Mesendoderm (in vitro differentiated cells): ENCODE measurements around the gene GBGT1.

Source experiments
- DNase-seq: peaks from one replicate; pipeline ENCODE4 v3.0.0; 2013
- H2AK5ac ChIP-seq: 2 replicates; pipeline ENCODE4 v1.6.1; 2013; ENCODE audit warnings: low read length, inconsistent platforms
- H2BK120ac ChIP-seq: 2 replicates; pipeline ENCODE4 v1.6.1; 2013; ENCODE audit warnings: low read depth, mild to moderate bottlenecking, low read length, moderate library complexity, mixed read lengths
- H2BK15ac ChIP-seq: replicated peaks from 2 replicates; pipeline ENCODE4 v1.6.1; 2013; ENCODE audit warnings: low read depth, mild to moderate bottlenecking, moderate library complexity
- H2BK5ac ChIP-seq: 2 replicates; pipeline ENCODE4 v1.6.1; 2013; ENCODE audit warnings: low read length, inconsistent platforms
- H3K18ac ChIP-seq: 2 replicates; pipeline ENCODE4 v1.6.1; 2013; ENCODE audit warnings: mild to moderate bottlenecking, low read length, mixed read lengths
- H3K23ac ChIP-seq: one replicate; pipeline ENCODE4 v1.6.1; 2013; ENCODE audit warnings: low read length
- H3K27ac ChIP-seq: 2 replicates; pipeline ENCODE4 v1.5.1; 2013; ENCODE audit warnings: low read depth, mild to moderate bottlenecking, inconsistent platforms, low read length, moderate library complexity
- H3K27me3 ChIP-seq: 2 replicates; pipeline ENCODE4 v1.6.1; 2013; ENCODE audit warnings: low read length, control low read depth, mild to moderate bottlenecking, inconsistent platforms; ENCODE audit not compliant: insufficient read depth, poor library complexity
- H3K36me3 ChIP-seq: 2 replicates; pipeline ENCODE4 v1.6.1; 2013; ENCODE audit warnings: low read length, inconsistent platforms; ENCODE audit not compliant: control insufficient read depth, insufficient read depth
- H3K4ac ChIP-seq: one replicate; pipeline ENCODE4 v1.6.1; 2013; ENCODE audit warnings: low read depth, mild to moderate bottlenecking, low read length, moderate library complexity
- H3K4me1 ChIP-seq: 2 replicates; pipeline ENCODE4 v1.6.1; 2013; ENCODE audit warnings: low read depth, low read length, inconsistent platforms; ENCODE audit not compliant: control insufficient read depth
- H3K4me2 ChIP-seq: 2 replicates; pipeline ENCODE4 v1.6.1; 2013; ENCODE audit warnings: low read length
- H3K4me3 ChIP-seq: 2 replicates; pipeline ENCODE4 v1.5.1; 2013; ENCODE audit warnings: mild to moderate bottlenecking, low read length
- H3K56ac ChIP-seq: one replicate; pipeline ENCODE4 v1.6.1; 2013; ENCODE audit warnings: low read length
- H3K79me1 ChIP-seq: 2 replicates; pipeline ENCODE4 v1.6.1; 2013; ENCODE audit warnings: low read length, inconsistent platforms
- H3K79me2 ChIP-seq: 2 replicates; pipeline ENCODE4 v1.6.1; 2013; ENCODE audit warnings: mild to moderate bottlenecking, low read length; ENCODE audit not compliant: control insufficient read depth, insufficient read depth
- H3K9ac ChIP-seq: 2 replicates; pipeline ENCODE4 v1.6.1; 2013; ENCODE audit warnings: low read length, inconsistent platforms
- H4K5ac ChIP-seq: one replicate; pipeline ENCODE4 v1.6.1; 2013; ENCODE audit warnings: low read length
- H4K8ac ChIP-seq: one replicate; pipeline ENCODE4 v1.6.1; 2013; ENCODE audit warnings: low read depth, mild to moderate bottlenecking, control low read depth, low read length, moderate library complexity
- WGBS: extraction: QIAGEN DNeasy Blood & Tissue Kit; methylation state at CpG from one replicate; pipeline ENCODE4 v1.1.7; 2013; ENCODE audit warnings: low lambda C conversion rate, missing lambda C conversion rate; ENCODE audit not compliant: insufficient coverage; ENCODE audit errors: extremely low coverage; 5-methylcytosine and 5-hydroxymethylcytosine counted together

GBGT1 gene

DNA sequence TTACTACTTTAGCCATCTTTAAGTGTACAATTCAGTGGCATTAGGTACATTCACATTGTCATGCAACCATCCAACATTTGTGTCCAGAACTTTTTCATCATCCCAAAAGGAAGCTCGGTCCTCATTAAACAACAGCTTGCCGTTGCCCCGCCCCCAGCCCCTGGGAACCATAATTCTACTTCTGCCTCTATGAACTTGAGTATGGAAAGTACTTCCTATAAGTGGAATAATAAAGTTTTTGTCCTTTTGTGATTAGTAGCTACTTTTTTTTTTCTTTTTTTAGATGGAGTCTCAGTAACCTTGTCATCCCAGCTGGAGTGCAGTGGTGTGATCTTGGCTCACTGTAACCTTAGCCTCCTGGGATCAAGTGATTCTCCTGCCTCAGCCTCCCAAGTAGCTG, 5.0 kb downstream of the GBGT1 start:
- H3K79me1 ChIP-seq: no peaks in the 10 kb centered on the region
- no peak overlapping the region for H3K27ac ChIP-seq
- H3K79me2 ChIP-seq: no peaks in the 10 kb centered on the region
- no peak overlapping the region for H2BK5ac ChIP-seq
- no peak overlapping the region for H2AK5ac ChIP-seq
- no peak overlapping the region for H3K4ac ChIP-seq
- no peak overlapping the region for H3K23ac ChIP-seq
- no peak overlapping the region for H3K4me3 ChIP-seq
- peaks cover 3% of the 10 kb centered on the region for H3K27me3 ChIP-seq
- H3K56ac ChIP-seq: no peak overlapping the region
- H2BK120ac ChIP-seq: no peak overlapping the region
- no peak for DNase-seq
- H4K5ac ChIP-seq: no peak overlapping the region
- no CpG with 5 or more reads among the region's 3 CpGs for WGBS
- no peak overlapping the region for H4K8ac ChIP-seq
- no peak overlapping the region for H2BK15ac ChIP-seq
- no peak overlapping the region for H3K18ac ChIP-seq
- H3K9ac ChIP-seq: no peak overlapping the region
- no peaks in the 10 kb centered on the region for H3K36me3 ChIP-seq
- no peak overlapping the region for H3K4me2 ChIP-seq
- H3K4me1 ChIP-seq: no peaks in the 10 kb centered on the region

DNA sequence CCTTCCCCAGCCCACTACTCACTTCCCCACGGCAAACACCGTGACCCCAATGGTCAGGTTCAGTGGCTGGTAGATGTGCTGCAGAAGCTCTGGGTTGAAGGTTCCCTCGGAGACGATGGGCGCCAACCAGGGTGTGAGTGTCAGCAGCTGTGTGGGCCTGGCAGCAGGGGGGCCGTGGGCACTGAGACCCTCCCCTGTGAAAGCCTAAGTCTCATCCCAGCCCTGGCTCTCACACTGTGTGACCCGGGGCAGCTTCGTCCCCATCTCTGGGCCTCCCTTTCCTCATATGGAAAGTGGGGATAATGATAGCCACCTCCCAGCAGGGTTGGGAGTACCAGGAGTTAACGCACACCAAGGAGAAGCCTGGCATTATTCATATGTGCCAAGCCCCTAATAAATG, 8.6 kb downstream of the GBGT1 start:
- no peak overlapping the region for H2BK5ac ChIP-seq
- H3K27me3 ChIP-seq: no peaks in the 10 kb centered on the region
- no peaks in the 10 kb centered on the region for H3K36me3 ChIP-seq
- no peak overlapping the region for H3K23ac ChIP-seq
- no peak overlapping the region for H3K4me2 ChIP-seq
- H3K4ac ChIP-seq: no peak overlapping the region
- no CpG with 5 or more reads among the region's 9 CpGs for WGBS
- no peak overlapping the region for H2BK15ac ChIP-seq
- no peak overlapping the region for H2BK120ac ChIP-seq
- H3K18ac ChIP-seq: no peak overlapping the region
- no peak overlapping the region for H2AK5ac ChIP-seq
- no peak overlapping the region for H3K9ac ChIP-seq
- H4K5ac ChIP-seq: no peak overlapping the region
- no peaks in the 10 kb centered on the region for H3K79me1 ChIP-seq
- H3K79me2 ChIP-seq: no peaks in the 10 kb centered on the region
- no peak overlapping the region for H3K4me3 ChIP-seq
- DNase-seq: no peak
- H4K8ac ChIP-seq: no peak overlapping the region
- no peaks in the 10 kb centered on the region for H3K4me1 ChIP-seq
- no peak overlapping the region for H3K56ac ChIP-seq
- no peak overlapping the region for H3K27ac ChIP-seq

DNA sequence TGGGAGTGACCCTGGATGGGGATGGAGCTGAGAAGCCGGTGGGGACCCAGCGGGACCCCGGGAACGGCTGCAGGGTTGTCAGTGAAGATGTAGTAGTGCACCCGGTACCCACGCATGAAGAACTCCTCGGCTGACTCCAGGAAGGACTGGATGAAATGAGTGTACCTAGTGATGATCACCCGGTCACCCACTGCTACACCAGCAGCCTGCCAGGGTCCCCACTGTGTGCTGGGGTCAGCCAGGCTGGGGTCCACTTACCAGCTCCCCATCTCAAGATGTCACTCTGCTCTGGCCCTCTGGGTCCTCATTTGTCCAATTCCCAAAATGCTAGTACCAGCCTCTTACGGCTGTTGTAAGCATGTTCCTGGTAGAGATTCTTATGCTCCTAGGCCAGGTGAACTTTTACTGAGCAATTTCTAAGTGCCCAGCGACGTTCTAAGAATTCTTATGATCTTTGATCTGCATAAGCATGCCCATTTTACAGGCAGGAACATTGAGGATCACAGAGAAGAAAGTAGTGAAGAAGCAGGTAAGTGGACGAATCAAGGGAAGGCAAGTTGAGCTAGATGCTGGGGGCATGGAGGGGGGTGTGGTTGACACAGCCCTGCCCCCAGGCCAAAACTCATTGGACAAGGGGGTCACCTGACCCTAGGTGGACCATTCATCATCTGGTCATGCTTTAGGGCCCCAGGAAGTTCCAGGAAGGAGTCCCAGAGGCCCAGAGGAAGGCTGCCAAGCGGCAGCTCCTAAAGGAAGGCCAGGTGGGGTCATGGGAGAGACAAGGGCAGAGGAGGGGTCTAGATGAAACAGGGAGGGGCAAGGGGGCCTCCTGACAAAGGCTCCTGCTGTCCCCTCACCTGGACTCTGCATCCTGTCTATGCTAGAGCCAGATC, 9.4 kb downstream of the GBGT1 start:
- Histone ChIP-seq H3K27me3 (no peaks in the 10 kb centered on the region), H3K4me1 (no peaks in the 10 kb centered on the region), H3K79me1 (no peaks in the 10 kb centered on the region), H3K27ac (no peak overlapping the region), H2BK15ac (no peak overlapping the region), H3K4me3 (no peak overlapping the region), H3K36me3 (no peaks in the 10 kb centered on the region), H4K5ac (no peak overlapping the region), H3K79me2 (no peaks in the 10 kb centered on the region), H3K23ac (no peak overlapping the region), H2AK5ac (no peak overlapping the region), H3K18ac (no peak overlapping the region), H3K4me2 (no peak overlapping the region), H2BK120ac (no peak overlapping the region), H3K4ac (no peak overlapping the region), H3K9ac (no peak overlapping the region), H2BK5ac (no peak overlapping the region), H4K8ac (no peak overlapping the region), H3K56ac (no peak overlapping the region)
- WGBS: no CpG with 5 or more reads among the region's 13 CpGs
- DNase-seq: no peak

GRCh38 chr9:133153227-133154096, 10.3 kb downstream of the GBGT1 start:
- no peaks in the 10 kb centered on the region for H3K36me3 ChIP-seq
- H3K27me3 ChIP-seq: no peaks in the 10 kb centered on the region
- no CpG with 5 or more reads among the region's 36 CpGs for WGBS
- no peak overlapping the region for H2BK5ac ChIP-seq
- H2BK15ac ChIP-seq: no peak overlapping the region
- no peak overlapping the region for H3K4me3 ChIP-seq
- H3K4me2 ChIP-seq: no peak overlapping the region
- H3K9ac ChIP-seq: no peak overlapping the region
- H4K5ac ChIP-seq: no peak overlapping the region
- H3K79me1 ChIP-seq: peaks cover under 1% of the 10 kb centered on the region
- no peak overlapping the region for H3K27ac ChIP-seq
- no peaks in the 10 kb centered on the region for H3K79me2 ChIP-seq
- H2AK5ac ChIP-seq: no peak overlapping the region
- no peak overlapping the region for H2BK120ac ChIP-seq
- no peak overlapping the region for H3K23ac ChIP-seq
- no peak overlapping the region for H4K8ac ChIP-seq
- H3K4ac ChIP-seq: no peak overlapping the region
- H3K4me1 ChIP-seq: no peaks in the 10 kb centered on the region
- H3K56ac ChIP-seq: no peak overlapping the region
- H3K18ac ChIP-seq: no peak overlapping the region
- DNase-seq: no peak

DNA sequence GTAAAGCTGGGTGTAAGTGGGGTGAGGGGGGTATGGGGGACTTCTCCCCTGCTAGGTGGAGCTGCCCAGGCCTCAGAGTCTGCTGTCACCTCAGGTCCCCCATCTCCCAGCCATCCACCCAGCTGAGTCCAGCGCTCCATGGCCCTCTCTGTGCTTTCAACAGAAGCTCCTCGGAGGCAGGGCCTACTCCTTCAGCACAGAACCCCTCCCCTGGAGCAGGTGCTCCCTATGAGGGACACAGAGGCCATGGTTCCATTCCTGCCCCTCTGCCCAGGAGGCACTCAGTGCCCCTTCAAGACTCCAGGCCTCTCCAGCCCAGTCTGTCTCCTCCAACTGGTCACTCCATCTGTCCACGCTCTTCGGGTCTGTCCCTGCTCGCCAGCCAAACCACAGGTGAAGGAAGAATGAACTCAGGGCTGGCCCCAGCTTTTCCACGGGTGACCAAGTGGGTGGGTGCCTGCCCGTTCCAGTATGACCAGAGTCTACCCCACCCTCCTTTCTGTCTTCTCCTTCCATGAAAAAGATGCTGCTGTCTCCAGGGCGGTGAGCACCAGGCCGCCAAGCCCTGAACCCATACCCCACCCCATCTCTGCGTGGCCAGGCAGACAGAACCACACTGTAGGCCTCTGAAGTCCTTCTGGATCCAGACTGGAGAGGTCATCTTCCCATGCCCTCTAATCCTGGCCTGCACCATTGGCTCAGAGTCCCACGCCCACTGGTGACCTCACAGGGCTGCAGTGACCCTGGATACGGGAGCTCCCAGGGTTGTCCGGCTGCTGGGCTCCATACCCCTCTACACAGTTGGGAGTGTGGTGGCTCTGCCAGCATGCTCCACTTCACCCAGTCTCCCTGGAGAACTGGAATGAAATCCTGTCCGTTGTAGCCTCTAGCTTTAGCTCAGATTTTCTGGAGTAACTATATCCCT, 11.9 kb downstream of the GBGT1 start:
- Histone ChIP-seq H3K4me3 (no peak overlapping the region), H3K18ac (no peak overlapping the region), H2BK15ac (no peak overlapping the region), H2BK5ac (no peak overlapping the region), H3K4me1 (peaks cover 3% of the 10 kb centered on the region), H3K79me2 (no peaks in the 10 kb centered on the region), H3K79me1 (peaks cover 2% of the 10 kb centered on the region), H4K5ac (no peak overlapping the region), H2BK120ac (no peak overlapping the region), H3K27me3 (no peaks in the 10 kb centered on the region), H4K8ac (no peak overlapping the region), H3K56ac (no peak overlapping the region), H3K27ac (no peak overlapping the region), H3K4ac (no peak overlapping the region), H3K36me3 (no peaks in the 10 kb centered on the region), H3K9ac (no peak overlapping the region), H3K23ac (no peak overlapping the region), H3K4me2 (no peak overlapping the region), H2AK5ac (no peak overlapping the region)
- no peak for DNase-seq
- WGBS: no CpG with 5 or more reads among the region's 14 CpGs
